Heart right ventricle (tissue), 16 donors: ENCODE results near the gene UST. TPM values are rescaled to one million over a fixed set of nuclear protein-coding genes. Genes with fewer than 3 reads are reported as not detected.

ENCODE experiments used
- ATAC-seq, 8 donors: fragments of 200-7000 bp; cut with Tn5 transposase; one replicate each; pipeline ENCODE4 v1.9.1; 2020; ENCODE audit warnings: mild to moderate bottlenecking in 8 of 8, moderate library complexity in 8 of 8, moderate number of reproducible peaks in 1 of 8
- DNase-seq, 2 donors: peaks; one replicate each; pipeline ENCODE4 v3.0.0-alpha.2; 2020
- H3K27ac ChIP-seq, 10 donors: fragments of 200-600 bp; sonication (generic) in 2 of 10; one replicate each; pipeline versions ENCODE4 v1.5.0 to v1.8.0; 2020 to 2022; ENCODE audit warnings: mild to moderate bottlenecking in 3 of 10
- H3K27me3 ChIP-seq, 7 donors: fragments of 200-600 bp; one replicate each; pipeline ENCODE4 v1.8.0; 2021 to 2022; ENCODE audit warnings: mild to moderate bottlenecking in 2 of 7
- H3K36me3 ChIP-seq, 9 donors: fragments of 200-600 bp; sonication (generic) in 1 of 9; one replicate each; pipeline versions ENCODE4 v1.5.0 to v1.8.0; 2020 to 2022; ENCODE audit warnings: mild to moderate bottlenecking in 2 of 9
- H3K4me1 ChIP-seq, 9 donors: fragments of 200-600 bp; sonication (generic) in 1 of 9; one replicate each; pipeline versions ENCODE4 v1.5.0 to v1.8.0; 2020 to 2022; ENCODE audit warnings: mild to moderate bottlenecking in 4 of 9
- H3K4me3 ChIP-seq, 10 donors: fragments of 200-600 bp; sonication (generic) in 2 of 10; one replicate each; pipeline versions ENCODE4 v1.5.0 to v1.8.0; 2020 to 2022; ENCODE audit warnings: mild to moderate bottlenecking in 7 of 10, moderate library complexity in 2 of 10
- H3K9me3 ChIP-seq, 11 donors: fragments of 200-600 bp in 10 of 11; sonication (generic) in 2 of 11; one replicate each; pipeline versions ENCODE4 v1.5.0 to v1.8.0; 2013 to 2022; ENCODE audit warnings: mild to moderate bottlenecking in 2 of 11, control low read depth in 1 of 11, moderate library complexity in 1 of 11
- WGBS, 2 donors: extraction: QIAGEN DNeasy Blood & Tissue Kit; methylation state at CpG; one replicate each; pipeline ENCODE4 v1.1.7; 2013; ENCODE audit warnings: inconsistent platforms in 1 of 2; 5-methylcytosine and 5-hydroxymethylcytosine counted together
- intact Hi-C, 10 donors: fragments of 100-400 bp; cut with DNase I; formaldehyde crosslinking; loops; one replicate each; pipeline versions ENCODE4 v1.11.1 to v1.14.2; 2022
- polyA plus RNA-seq, 2 donors: library from polyadenylated mRNA; stranded (reverse); fragments of 200-250 nt; gene quantifications; one replicate each; pipeline ENCODE4 v1.2.3, GENCODE V29; 2013
- total RNA-seq, 10 donors: library from RNA; stranded (reverse); fragmentation: NEBNext Ultra II Directional in 3 of 10; extraction: Animal tissue kit (Norgen Biotek cat#: 25700) in 3 of 10; gene quantifications; one replicate each; pipeline versions ENCODE4 v1.2.1 to v1.2.4, GENCODE V29; 2021 to 2023
- TF ChIP-seq, protein P1 (sequence below), 9 donors: fragments of 200-600 bp; sonication (generic) in 2 of 9; IDR thresholded peaks; one replicate each; pipeline versions ENCODE4 v1.5.0 to v1.8.0; 2021 to 2022; ENCODE audit warnings: antibody characterized with exemption in 9 of 9, mild to moderate bottlenecking in 5 of 9, moderate library complexity in 1 of 9
- donor health status: Arrhythmogenic right ventricular cardiomyopathy.
- donor health status: ischemic (EF 13 %, LVEDD 7.1; RV severe dilation, severe dysfunction).
- donor health status: healthy with polysubstance abuse.
- donor health status: DM: no; HTN: yes; CAD: no.
- donor health status: DM: no; HTN: no; CAD: no.
- donor health status: ischemic (EF 25% LVEDD 6.9; RV normal size, moderate dysfunction).
- donor health status: ischemic (EF 25% LVEDD 5.7; RV mildly dilated, moderate dysfunction).
- donor health status: healthy.
- donor health status: DM: yes; HTN: yes; CAD: no.
- donor health status: Ischemic cardiomyopathy.
- donor health status: ischemic (EF 35%, LVEDD 5.7; RV mildly dilated, moderate dysfunction).
- donor health status: nonischemic (EF 11% LVEDD 7.7; RV severe dilation, severe dysfunction).
- donor health status: DM: yes; HTN: yes; CAD: no.
- donor health status: PGD.
- donor health status: ischemic (EF 29% LVEDD 5.4; RV normal size, mild dysfunction).
- donor health status: nonischemic (EF 23%, LVEDD 6.1; RV moderate dilation, normal function).

The UST gene
- total and polyA plus RNA-seq, 12 donors: 1.6 to 4.1 (median 2.3) TPM

DNA sequence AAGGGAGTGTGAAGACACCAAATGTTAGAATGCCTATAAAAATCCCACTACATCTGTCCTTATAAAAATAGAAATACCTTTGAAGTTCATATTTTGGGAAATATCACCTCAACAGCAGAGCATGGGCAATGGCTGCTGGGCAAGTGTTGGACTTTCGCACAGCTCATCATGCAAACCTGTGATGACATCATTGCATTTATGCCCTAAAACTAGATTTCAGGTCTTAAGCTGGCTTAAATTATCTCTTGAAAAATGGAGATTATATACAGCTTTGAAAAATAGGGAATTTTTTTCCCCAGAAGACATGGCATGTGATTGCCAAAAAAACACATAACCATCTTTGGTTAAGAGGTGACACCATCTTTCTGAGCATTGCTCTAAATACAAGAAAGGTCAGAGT lies 197.8 kb downstream of the UST start:
- TF ChIP-seq, protein P1, sequence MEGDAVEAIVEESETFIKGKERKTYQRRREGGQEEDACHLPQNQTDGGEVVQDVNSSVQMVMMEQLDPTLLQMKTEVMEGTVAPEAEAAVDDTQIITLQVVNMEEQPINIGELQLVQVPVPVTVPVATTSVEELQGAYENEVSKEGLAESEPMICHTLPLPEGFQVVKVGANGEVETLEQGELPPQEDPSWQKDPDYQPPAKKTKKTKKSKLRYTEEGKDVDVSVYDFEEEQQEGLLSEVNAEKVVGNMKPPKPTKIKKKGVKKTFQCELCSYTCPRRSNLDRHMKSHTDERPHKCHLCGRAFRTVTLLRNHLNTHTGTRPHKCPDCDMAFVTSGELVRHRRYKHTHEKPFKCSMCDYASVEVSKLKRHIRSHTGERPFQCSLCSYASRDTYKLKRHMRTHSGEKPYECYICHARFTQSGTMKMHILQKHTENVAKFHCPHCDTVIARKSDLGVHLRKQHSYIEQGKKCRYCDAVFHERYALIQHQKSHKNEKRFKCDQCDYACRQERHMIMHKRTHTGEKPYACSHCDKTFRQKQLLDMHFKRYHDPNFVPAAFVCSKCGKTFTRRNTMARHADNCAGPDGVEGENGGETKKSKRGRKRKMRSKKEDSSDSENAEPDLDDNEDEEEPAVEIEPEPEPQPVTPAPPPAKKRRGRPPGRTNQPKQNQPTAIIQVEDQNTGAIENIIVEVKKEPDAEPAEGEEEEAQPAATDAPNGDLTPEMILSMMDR (IDR thresholded peaks at IDR 0.05): no peak
- WGBS, 2 donors: 99 to 100% methylated on average over 1 of the region's 1 CpG
- DNase-seq (no peak), ATAC-seq (no peak)
- Histone ChIP-seq H3K4me1 (peaks cover 0 to 12% (median 0%) of the 10 kb centered on the region in 9 donors), H3K36me3 (no peaks in the 10 kb centered on the region), H3K9me3 (no peaks in the 10 kb centered on the region), H3K27me3 (no peaks in the 10 kb centered on the region), H3K4me3 (no peak overlapping the region), H3K27ac (no peak overlapping the region)
- intact Hi-C loops: loop anchor here in 9 of 10 donors (2.0 to 5.0 kb wide), 4 partner anchors 197 to 382 kb away; partner anchors contain the start of gene UST (in 4 of the 9)

DNA sequence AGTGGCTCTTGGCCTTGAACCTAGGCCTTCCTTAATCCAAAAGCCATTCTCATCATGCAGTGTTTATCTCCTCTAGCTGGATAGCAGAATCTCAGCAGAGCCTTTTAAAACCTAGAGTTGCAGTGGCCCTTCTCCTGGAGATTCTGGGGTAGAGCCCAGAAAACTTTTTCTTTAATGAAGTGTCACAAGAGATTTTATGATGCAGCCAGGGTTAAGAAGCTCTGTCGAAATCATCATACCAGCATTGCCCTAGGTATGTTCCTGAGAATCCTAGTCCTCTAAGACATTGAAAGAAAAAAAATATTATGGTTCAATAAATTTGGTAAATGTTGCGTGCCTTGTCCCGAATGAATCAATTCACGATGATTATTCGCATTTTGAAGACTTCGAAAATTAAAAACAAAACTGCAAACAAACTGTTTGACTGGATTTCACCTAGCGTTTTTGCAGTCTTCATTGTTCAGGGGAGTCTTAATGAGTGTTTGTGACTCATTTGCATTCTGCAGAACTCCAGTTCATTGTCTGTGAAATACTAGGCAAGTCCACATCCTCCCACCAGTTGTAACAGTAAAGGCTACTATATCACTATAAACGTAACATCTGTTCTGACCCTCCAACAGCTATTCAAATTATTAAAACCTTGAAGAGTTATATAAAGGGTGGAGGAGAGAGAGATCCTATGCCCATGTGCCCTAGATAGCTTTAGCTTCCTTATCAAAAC lies 198.6 kb downstream of the UST start:
- DNase-seq: no peak
- ATAC-seq: no peak
- Histone ChIP-seq H3K36me3 (no peaks in the 10 kb centered on the region), H3K9me3 (no peaks in the 10 kb centered on the region), H3K27ac (no peak overlapping the region), H3K4me1 (peaks cover 0 to 12% (median 0%) of the 10 kb centered on the region in 9 donors), H3K4me3 (no peak overlapping the region), H3K27me3 (no peaks in the 10 kb centered on the region)
- TF ChIP-seq, protein P1 (IDR thresholded peaks at IDR 0.05): no peak
- intact Hi-C loops: loop anchor here in 9 of 10 donors (2.0 to 5.0 kb wide), 5 partner anchors 198 to 383 kb away; partner anchors contain the start of gene UST (in 6 of the 9)
- WGBS, 2 donors: 69 to 94% methylated on average over 8 of the region's 8 CpGs

DNA sequence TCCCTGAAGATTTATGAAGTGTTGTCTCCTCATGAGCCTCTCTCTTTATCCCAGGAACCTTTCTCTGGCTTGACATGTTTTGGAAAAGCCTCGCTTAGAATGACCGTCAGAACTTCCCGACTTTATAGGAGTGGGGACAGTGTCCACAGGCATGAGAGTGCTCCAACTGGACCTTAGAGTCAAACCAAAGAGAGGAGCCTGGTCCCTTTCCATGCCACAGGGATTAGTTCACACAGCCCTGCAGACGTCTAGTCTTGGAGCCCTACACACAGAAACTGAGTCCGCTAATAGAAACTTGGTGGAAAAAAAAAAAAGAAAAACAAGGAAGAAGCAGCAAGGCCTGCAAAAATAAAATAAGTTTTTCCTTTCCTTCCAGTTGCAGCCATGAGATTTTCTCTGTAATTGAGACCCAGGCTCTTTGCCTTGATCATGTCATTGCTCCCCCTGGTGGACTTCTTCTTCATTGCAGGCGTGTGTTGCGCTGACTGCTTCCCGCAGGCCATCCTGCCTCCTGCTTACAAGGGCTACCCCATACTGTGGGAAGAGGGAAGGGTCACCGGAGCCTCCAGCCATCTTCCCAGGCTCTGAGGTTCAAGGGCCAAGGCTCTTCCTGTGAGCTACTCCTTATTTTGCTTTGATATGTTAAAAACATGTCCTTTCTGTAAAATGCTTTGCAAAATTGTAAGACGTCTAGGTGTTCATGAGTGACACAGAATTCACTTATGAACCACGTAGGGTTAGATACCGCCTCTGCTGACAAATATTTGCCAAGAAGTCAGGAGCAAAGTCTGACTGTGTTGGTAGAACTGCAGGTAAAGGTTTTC lies 201.0 kb downstream of the UST start:
- peaks cover 0 to 12% (median 0%) of the 10 kb centered on the region in 9 donors for H3K4me1 ChIP-seq
- no peaks in the 10 kb centered on the region for H3K9me3 ChIP-seq
- no peaks in the 10 kb centered on the region for H3K27me3 ChIP-seq
- WGBS, 2 donors: 37 to 38% methylated on average over 12 of the region's 12 CpGs
- no peak overlapping the region for H3K4me3 ChIP-seq
- intact Hi-C loops: loop anchor here in 9 of 10 donors (1.0 to 5.0 kb wide), 6 partner anchors 201 to 386 kb away; partner anchors contain the start of gene UST (in 8 of the 9)
- TF ChIP-seq, protein P1 (IDR thresholded peaks at IDR 0.05): peak; percentile 83 to 93 (median 91)
- DNase-seq (peak; percentile 66 to 85), ATAC-seq (peak; percentile 83 to 94 (median 92))
- no peak overlapping the region for H3K27ac ChIP-seq
- no peaks in the 10 kb centered on the region for H3K36me3 ChIP-seq

DNA sequence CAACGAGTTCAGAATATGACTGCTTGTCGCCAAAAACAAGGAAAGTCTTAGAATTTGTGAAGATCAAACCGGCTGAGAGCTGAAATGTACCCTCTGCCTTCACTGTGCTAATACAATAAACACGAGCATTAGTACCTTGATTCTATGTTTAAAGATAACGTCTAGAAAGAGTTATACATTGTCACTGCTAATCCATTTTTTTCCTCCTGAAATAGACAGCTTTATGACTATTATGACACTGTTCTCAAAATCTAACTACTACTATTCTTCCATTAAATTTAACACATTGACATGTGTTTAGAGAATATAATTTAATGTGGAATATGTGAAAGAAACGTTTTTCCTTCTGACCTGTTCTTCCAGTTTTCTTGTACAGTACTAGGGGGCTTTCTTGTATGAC lies 204.8 kb downstream of the UST start:
- Histone ChIP-seq H3K4me1 (no peaks in the 10 kb centered on the region), H3K9me3 (no peaks in the 10 kb centered on the region), H3K36me3 (no peaks in the 10 kb centered on the region), H3K27me3 (no peaks in the 10 kb centered on the region), H3K4me3 (no peak overlapping the region), H3K27ac (no peak overlapping the region)
- 85 to 87% methylated on average over 6 of the region's 6 CpGs for WGBS, 2 donors
- TF ChIP-seq, protein P1 (IDR thresholded peaks at IDR 0.05): no peak
- no peak for ATAC-seq
- DNase-seq: no peak
- intact Hi-C loops: loop anchor here in 2 of 10 donors (2.0 to 5.0 kb wide), 3 partner anchors 204 to 374 kb away; partner anchors contain the start of gene UST (in 2 of the 2)
